ENCODE data around the gene DBNDD2.

DBNDD2 gene

GRCh38 chr20:45378191-45378590 is 29.9 kb upstream of the DBNDD2 start, which contains the start of gene TP53TG5:
TSS of gene TP53TG5 (minus strand) at chr20:45378325. CDS start at chr20:45378236, 89 bp downstream.
- DNase-seq (ENCODE audit: low read depth), result no peak

GRCh38 chr20:45387274-45387673 is 20.8 kb upstream of the DBNDD2 start:
- DNase-seq (ENCODE audit: low read depth), result no peak

GRCh38 chr20:45390931-45391330 is 17.2 kb upstream of the DBNDD2 start:
- DNase-seq (ENCODE audit: low read depth), result no peak

- DNase-seq (ENCODE audit: low read depth), result no peak
Measured at GRCh38 chr20:45391559-45391958, 16.5 kb upstream of the DBNDD2 start.

- no peak for DNase-seq (ENCODE audit: low read depth)
Measured at GRCh38 chr20:45392733-45393132, 15.4 kb upstream of the DBNDD2 start.

- DNase-seq (ENCODE audit: low read depth), result no peak
Measured at GRCh38 chr20:45394221-45395113, 13.6 kb upstream of the DBNDD2 start.

GRCh38 chr20:45395114-45395415 is 13.0 kb upstream of the DBNDD2 start:
- DNase-seq (ENCODE audit: low read depth), result no peak

- no peak for DNase-seq (ENCODE audit: low read depth)
Measured at GRCh38 chr20:45399018-45399417, 9.1 kb upstream of the DBNDD2 start.

GRCh38 chr20:45400346-45401031 is 7.6 kb upstream of the DBNDD2 start:
- no peak for DNase-seq (ENCODE audit: low read depth)

- no peak for DNase-seq (ENCODE audit: low read depth)
Measured at GRCh38 chr20:45402946-45403345, 5.1 kb upstream of the DBNDD2 start.

GRCh38 chr20:45404438-45404837 is 3.7 kb upstream of the DBNDD2 start:
- DNase-seq (ENCODE audit: low read depth), result no peak

GRCh38 chr20:45405571-45406259 is 2.4 kb upstream of the DBNDD2 start:
- no peak for DNase-seq (ENCODE audit: low read depth)

- DNase-seq (ENCODE audit: low read depth), result no peak
Measured at GRCh38 chr20:45406260-45407066, 1.6 kb upstream of the DBNDD2 start.

GRCh38 chr20:45407067-45407745 is 883 bp upstream of the DBNDD2 start:
- DNase-seq (ENCODE audit: low read depth), result no peak

- no peak for DNase-seq (ENCODE audit: low read depth)
Measured at GRCh38 chr20:45408646-45409213, 641 bp downstream of the DBNDD2 start.

- DNase-seq (ENCODE audit: low read depth), result no peak
Measured at GRCh38 chr20:45409521-45410272, 1.6 kb downstream of the DBNDD2 start.

- DNase-seq (ENCODE audit: low read depth), result no peak
Measured at GRCh38 chr20:45410887-45411286, 2.8 kb downstream of the DBNDD2 start.

- DNase-seq (ENCODE audit: low read depth), result no peak
Measured at GRCh38 chr20:45412653-45413052, 4.6 kb downstream of the DBNDD2 start.

- no peak for DNase-seq (ENCODE audit: low read depth)
Measured at GRCh38 chr20:45413479-45413878, 5.4 kb downstream of the DBNDD2 start.

Measured in fibroblast of the conjunctiva (primary cell).